CD14-positive monocyte (primary cell): Measurements from ENCODE around the gene SLX9. TPM values are rescaled to one million over a fixed set of nuclear protein-coding genes. Genes with fewer than 3 reads are reported as not detected.
A peak's percentile ranks its signal among the peaks of the same experiment; 100 is the strongest.

Experiments
- DNase-seq, 3 donors: peaks; one replicate each; pipeline ENCODE4 v3.0.0-alpha.2; 2011 to 2022
- H2AFZ ChIP-seq: 2 replicates; pipeline ENCODE4 v1.6.0; 2012; ENCODE audit warnings: mild to moderate bottlenecking, low read depth, low read length, inconsistent platforms; ENCODE audit not compliant: insufficient read depth, poor library complexity, severe bottlenecking
- H3K27ac ChIP-seq, 2 donors: 1 replicate in 1 of 2; 2 replicates in 1 of 2; pipeline ENCODE4 v1.5.1; 2012 to 2013; ENCODE audit warnings: low read length in 2 of 2, control low read depth in 1 of 2, inconsistent platforms in 1 of 2, low read depth in 1 of 2, mild to moderate bottlenecking in 1 of 2
- H3K27me3 ChIP-seq, 2 donors: one replicate each; pipeline versions ENCODE4 v1.6.0 to v1.6.1; 2011 to 2013; ENCODE audit warnings: low read length in 2 of 2; ENCODE audit not compliant: control insufficient read depth in 2 of 2, insufficient read depth in 2 of 2
- H3K36me3 ChIP-seq, 2 donors: replicated peaks in 1 of 2; 1 replicate in 1 of 2; 2 replicates in 1 of 2; pipeline versions ENCODE4 v1.5.1 to v1.6.1; 2012 to 2013; ENCODE audit warnings: low read length in 2 of 2, control low read depth in 1 of 2, inconsistent platforms in 1 of 2, mild to moderate bottlenecking in 1 of 2; ENCODE audit not compliant: insufficient read depth in 2 of 2, control insufficient read depth in 1 of 2
- H3K4me1 ChIP-seq, 2 donors: 1 replicate in 1 of 2; 2 replicates in 1 of 2; pipeline versions ENCODE4 v1.5.1 to v1.6.1; 2012 to 2013; ENCODE audit warnings: low read length in 2 of 2, control low read depth in 1 of 2, inconsistent platforms in 1 of 2, mild to moderate bottlenecking in 1 of 2, moderate library complexity in 1 of 2; ENCODE audit not compliant: insufficient read depth in 2 of 2, control insufficient read depth in 1 of 2
- H3K4me2 ChIP-seq: replicated peaks from 2 replicates; pipeline ENCODE3; 2012; ENCODE audit warnings: low read length, moderate library complexity, mild to moderate bottlenecking; ENCODE audit not compliant: poor library complexity, severe bottlenecking; ENCODE audit errors: extremely low read depth
- H3K4me3 ChIP-seq, 3 experiments: fragments of 200-600 bp in 1 of 3; sonication (generic) in 1 of 3; replicated peaks in 1 of 3; 1 replicate in 2 of 3; 2 replicates in 1 of 3; pipeline ENCODE4 v1.5.1; 2011 to 2013; ENCODE audit warnings: low read length in 3 of 3, mild to moderate bottlenecking in 3 of 3, control low read depth in 2 of 3, low read depth in 2 of 3, inconsistent platforms in 1 of 3, moderate library complexity in 1 of 3
- H3K79me2 ChIP-seq: 2 replicates; pipeline ENCODE4 v1.6.0; 2012; ENCODE audit warnings: mild to moderate bottlenecking, control low read depth, inconsistent platforms, low read length, moderate library complexity; ENCODE audit not compliant: insufficient read depth
- H3K9ac ChIP-seq: 2 replicates; pipeline ENCODE4 v1.6.0; 2017; ENCODE audit warnings: low read length, mild to moderate bottlenecking; ENCODE audit not compliant: insufficient read depth, poor library complexity, severe bottlenecking
- H3K9me3 ChIP-seq, 2 donors: replicated peaks in 1 of 2; 1 replicate in 1 of 2; 2 replicates in 1 of 2; pipeline versions ENCODE4 v1.5.1 to v1.6.1; 2012 to 2013; ENCODE audit warnings: low read length in 2 of 2, control low read depth in 1 of 2; ENCODE audit not compliant: control insufficient read depth in 1 of 2, insufficient read depth in 1 of 2
- H4K20me1 ChIP-seq: 2 replicates; pipeline ENCODE4 v1.6.0; 2012; ENCODE audit warnings: mild to moderate bottlenecking, low read length, control low read depth, moderate library complexity; ENCODE audit not compliant: insufficient read depth
- H3K27ac Mint-ChIP-seq, 7 donors: one replicate each; pipeline ENCODE4 v1.8.0; 2020; ENCODE audit warnings: mild to moderate bottlenecking in 7 of 7, mixed read lengths in 7 of 7, moderate library complexity in 6 of 7, inconsistent platforms in 2 of 7
- H3K27me3 Mint-ChIP-seq, 3 donors: one replicate each; pipeline ENCODE4 v1.8.0; 2021 to 2022; ENCODE audit warnings: low read depth in 3 of 3, mild to moderate bottlenecking in 3 of 3, mixed read lengths in 3 of 3, moderate library complexity in 3 of 3, inconsistent platforms in 1 of 3
- H3K36me3 Mint-ChIP-seq, 2 donors: one replicate each; pipeline ENCODE4 v1.8.0; 2020; ENCODE audit warnings: mixed read lengths in 2 of 2, inconsistent platforms in 1 of 2, mild to moderate bottlenecking in 1 of 2
- H3K4me1 Mint-ChIP-seq: one replicate; pipeline ENCODE4 v1.8.0; 2020; ENCODE audit warnings: mild to moderate bottlenecking, mixed read lengths
- H3K4me3 Mint-ChIP-seq, 2 donors: one replicate each; pipeline ENCODE4 v1.8.0; 2020; ENCODE audit warnings: mild to moderate bottlenecking in 2 of 2, mixed read lengths in 2 of 2, moderate library complexity in 1 of 2
- H3K9me3 Mint-ChIP-seq, 7 donors: one replicate each; pipeline ENCODE4 v1.8.0; 2020 to 2022; ENCODE audit warnings: mixed read lengths in 7 of 7, mild to moderate bottlenecking in 6 of 7, moderate library complexity in 6 of 7, inconsistent platforms in 2 of 7
- CTCF ChIP-seq: fragments of 200-600 bp; IDR thresholded peaks from one replicate; pipeline ENCODE4 v1.8.0; 2022; ENCODE audit warnings: antibody characterized with exemption, mild to moderate bottlenecking
- WGBS: methylation state at CpG from one replicate; pipeline ENCODE4 v1.1.5; 2013; ENCODE audit warnings: missing lambda C conversion rate; ENCODE audit not compliant: insufficient coverage; 5-methylcytosine and 5-hydroxymethylcytosine counted together
- intact Hi-C, 2 donors: fragments of 100-400 bp; cut with micrococcal nuclease; formaldehyde crosslinking; loops; one replicate each; pipeline versions ENCODE4 v1.15.0 to v1.15.1; 2023
- polyA plus RNA-seq, 3 donors: library from polyadenylated mRNA; depleted of rRNA in 1 of 3; unstranded in 2 of 3; stranded (reverse) in 1 of 3; fragments of 300-500 nt in 2 of 3; fragments of >200 nt in 1 of 3; fragmentation: Illumina TruSeq in 2 of 3; gene quantifications; 1 replicate in 2 of 3; 2 replicates in 1 of 3; pipeline ENCODE4 v1.2.3, GENCODE V29; 2012 to 2021

The SLX9 gene
- polyA plus RNA-seq, 3 donors: 7.5 to 9.0 (median 9.0) TPM

- H3K4me2 ChIP-seq: peak overlapping the region; percentile 23
- peaks cover 0 to 3% (median 0%) of the 10 kb centered on the region in 3 donors for H3K27me3 Mint-ChIP-seq
- no peak overlapping the region for H3K4me3 ChIP-seq
- 86% methylated on average over 17 of the region's 18 CpGs for WGBS
- H3K9ac ChIP-seq: no peak overlapping the region
- peaks cover 0 to 1% (median 0%) of the 10 kb centered on the region in 7 donors for H3K9me3 Mint-ChIP-seq
- DNase-seq: peak in 2 of 3 donors; percentile 44 to 56
- peaks cover 64 to 97% of the 10 kb centered on the region in 2 donors for H3K36me3 Mint-ChIP-seq
- H3K9me3 ChIP-seq: no peaks in the 10 kb centered on the region
- intact Hi-C loops: no loop called here
- H3K27me3 ChIP-seq: no peaks in the 10 kb centered on the region
- peak overlapping the region; percentile 58 to 75 (median 72) for H3K27ac Mint-ChIP-seq
- H3K4me3 Mint-ChIP-seq: no peak overlapping the region
- H3K4me1 ChIP-seq: peaks cover 66 to 86% of the 10 kb centered on the region in 2 donors
- peaks cover 60% of the 10 kb centered on the region for H3K4me1 Mint-ChIP-seq
- H3K79me2 ChIP-seq: peaks cover 94% of the 10 kb centered on the region
- H3K36me3 ChIP-seq: peaks cover 92% of the 10 kb centered on the region in 2 donors
- H4K20me1 ChIP-seq: peaks cover 100% of the 10 kb centered on the region
- peak overlapping the region; percentile 46 to 55 for H3K27ac ChIP-seq
- TF ChIP-seq CTCF: no peak
- H2AFZ ChIP-seq: no peak overlapping the region
These were observed 36.7 kb upstream of the SLX9 start for GRCh38 chr21:44903050-44903685.

GRCh38 chr21:44903689-44904088 is 36.1 kb upstream of the SLX9 start:
- H3K9me3 Mint-ChIP-seq: peaks cover 0 to 1% (median 0%) of the 10 kb centered on the region in 7 donors
- peaks cover 62 to 95% of the 10 kb centered on the region in 2 donors for H3K36me3 Mint-ChIP-seq
- H3K4me1 Mint-ChIP-seq: peaks cover 60% of the 10 kb centered on the region
- H3K36me3 ChIP-seq: peaks cover 90% of the 10 kb centered on the region in 2 donors
- WGBS: 93% methylated on average over 15 of the region's 22 CpGs
- peak overlapping the region; percentile 36 to 86 (median 74) for H3K27ac Mint-ChIP-seq
- H3K4me3 ChIP-seq: no peak overlapping the region
- H3K79me2 ChIP-seq: peaks cover 94% of the 10 kb centered on the region
- DNase-seq: no peak
- peaks cover 0 to 3% (median under 1%) of the 10 kb centered on the region in 3 donors for H3K27me3 Mint-ChIP-seq
- no peaks in the 10 kb centered on the region for H3K27me3 ChIP-seq
- no peak overlapping the region for H2AFZ ChIP-seq
- no peak overlapping the region for H3K4me2 ChIP-seq
- intact Hi-C loops: no loop called here
- no peaks in the 10 kb centered on the region for H3K9me3 ChIP-seq
- no peak for TF ChIP-seq CTCF
- H3K4me1 ChIP-seq: peaks cover 67 to 86% of the 10 kb centered on the region in 2 donors
- H3K27ac ChIP-seq: peak overlapping the region; percentile 46 to 55
- peaks cover 100% of the 10 kb centered on the region for H4K20me1 ChIP-seq
- H3K4me3 Mint-ChIP-seq: no peak overlapping the region
- no peak overlapping the region for H3K9ac ChIP-seq
